ENCODE measurements around the gene TBC1D19.

DNA sequence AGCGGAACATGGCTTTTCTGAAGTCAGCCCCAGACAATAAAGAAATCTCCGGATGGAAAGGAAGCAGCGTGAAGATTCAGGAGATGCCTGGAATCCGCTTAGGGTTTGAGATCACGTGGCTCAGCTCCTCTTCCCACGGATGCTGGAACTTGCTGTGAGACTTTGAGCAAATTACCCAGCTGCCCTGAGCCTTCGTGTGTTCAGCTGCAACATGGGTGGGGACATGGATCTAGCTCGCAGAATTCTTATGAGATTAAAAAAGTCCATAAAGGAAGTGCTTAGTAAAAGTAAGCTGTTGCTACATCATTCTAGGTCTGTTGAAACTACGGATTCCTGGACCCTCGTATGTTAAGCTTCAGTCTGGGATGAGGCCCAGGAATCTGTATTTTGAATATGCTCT is 221.0 kb downstream of the TBC1D19 start:
- TF ChIP-seq TAF1 (IDR thresholded peaks at IDR 0.05; ENCODE audit: borderline replicate concordance, insufficient read depth, low read length): no peak
- no peak for TF ChIP-seq POLR2AphosphoS5 (IDR thresholded peaks at IDR 0.05; ENCODE audit: low read depth, low read length)
- TF ChIP-seq SIN3A (IDR thresholded peaks at IDR 0.05; ENCODE audit: borderline replicate concordance, insufficient read depth, low read length): no peak
- TF ChIP-seq, protein P1, sequence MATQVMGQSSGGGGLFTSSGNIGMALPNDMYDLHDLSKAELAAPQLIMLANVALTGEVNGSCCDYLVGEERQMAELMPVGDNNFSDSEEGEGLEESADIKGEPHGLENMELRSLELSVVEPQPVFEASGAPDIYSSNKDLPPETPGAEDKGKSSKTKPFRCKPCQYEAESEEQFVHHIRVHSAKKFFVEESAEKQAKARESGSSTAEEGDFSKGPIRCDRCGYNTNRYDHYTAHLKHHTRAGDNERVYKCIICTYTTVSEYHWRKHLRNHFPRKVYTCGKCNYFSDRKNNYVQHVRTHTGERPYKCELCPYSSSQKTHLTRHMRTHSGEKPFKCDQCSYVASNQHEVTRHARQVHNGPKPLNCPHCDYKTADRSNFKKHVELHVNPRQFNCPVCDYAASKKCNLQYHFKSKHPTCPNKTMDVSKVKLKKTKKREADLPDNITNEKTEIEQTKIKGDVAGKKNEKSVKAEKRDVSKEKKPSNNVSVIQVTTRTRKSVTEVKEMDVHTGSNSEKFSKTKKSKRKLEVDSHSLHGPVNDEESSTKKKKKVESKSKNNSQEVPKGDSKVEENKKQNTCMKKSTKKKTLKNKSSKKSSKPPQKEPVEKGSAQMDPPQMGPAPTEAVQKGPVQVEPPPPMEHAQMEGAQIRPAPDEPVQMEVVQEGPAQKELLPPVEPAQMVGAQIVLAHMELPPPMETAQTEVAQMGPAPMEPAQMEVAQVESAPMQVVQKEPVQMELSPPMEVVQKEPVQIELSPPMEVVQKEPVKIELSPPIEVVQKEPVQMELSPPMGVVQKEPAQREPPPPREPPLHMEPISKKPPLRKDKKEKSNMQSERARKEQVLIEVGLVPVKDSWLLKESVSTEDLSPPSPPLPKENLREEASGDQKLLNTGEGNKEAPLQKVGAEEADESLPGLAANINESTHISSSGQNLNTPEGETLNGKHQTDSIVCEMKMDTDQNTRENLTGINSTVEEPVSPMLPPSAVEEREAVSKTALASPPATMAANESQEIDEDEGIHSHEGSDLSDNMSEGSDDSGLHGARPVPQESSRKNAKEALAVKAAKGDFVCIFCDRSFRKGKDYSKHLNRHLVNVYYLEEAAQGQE (IDR thresholded peaks at IDR 0.05; ENCODE audit: insufficient read depth in 1 of 2, low read depth in 2 of 2, low read length in 2 of 2): no peak

All from PFSK-1 (cell line).